Measurements from ENCODE around the gene SLC15A3.

The SLC15A3 gene

GRCh38 chr11:60944490-60945294, 7.3 kb downstream of the SLC15A3 start:
- no peak for DNase-seq

GRCh38 chr11:60942970-60943565, 8.9 kb downstream of the SLC15A3 start:
- no peak for DNase-seq

GRCh38 chr11:60942219-60942618, 9.8 kb downstream of the SLC15A3 start:
- no peak for DNase-seq

- DNase-seq = no peak
These were observed 10.4 kb downstream of the SLC15A3 start for GRCh38 chr11:60941371-60942119.

- DNase-seq = no peak
These were observed 12.1 kb downstream of the SLC15A3 start for GRCh38 chr11:60939855-60940254.

- no peak for DNase-seq
These were observed 12.7 kb downstream of the SLC15A3 start for GRCh38 chr11:60939301-60939700.

- DNase-seq = no peak
These were observed 13.5 kb downstream of the SLC15A3 start for GRCh38 chr11:60938500-60938899.

GRCh38 chr11:60937811-60938210, 14.2 kb downstream of the SLC15A3 start:
- no peak for DNase-seq

- no peak for DNase-seq
These were observed 14.8 kb downstream of the SLC15A3 start for GRCh38 chr11:60937144-60937527.

GRCh38 chr11:60936467-60937143, 15.4 kb downstream of the SLC15A3 start:
- DNase-seq = no peak

GRCh38 chr11:60935676-60936442, 16.1 kb downstream of the SLC15A3 start:
- no peak for DNase-seq

- DNase-seq = no peak
These were observed 17.0 kb downstream of the SLC15A3 start for GRCh38 chr11:60934790-60935605.

GRCh38 chr11:60934124-60934789, 17.7 kb downstream of the SLC15A3 start:
- DNase-seq = no peak

GRCh38 chr11:60933416-60934123, 18.4 kb downstream of the SLC15A3 start:
- no peak for DNase-seq

- DNase-seq = no peak
These were observed 19.2 kb downstream of the SLC15A3 start for GRCh38 chr11:60932605-60933356.

GRCh38 chr11:60931917-60932316, 20.1 kb downstream of the SLC15A3 start:
- DNase-seq = no peak

- no peak for DNase-seq
These were observed 21.6 kb downstream of the SLC15A3 start for GRCh38 chr11:60930394-60930793.

GRCh38 chr11:60929764-60930163, 22.2 kb downstream of the SLC15A3 start:
- DNase-seq = no peak

GRCh38 chr11:60928563-60929001, 23.4 kb downstream of the SLC15A3 start:
- no peak for DNase-seq
